ENCODE results near the gene SLC39A11.
"Not testable (repeated sequence)": the region's sequence is repeated elsewhere in the genome, so short reads cannot be mapped to it uniquely, and the experiment has no call there.

Gene SLC39A11

DNA sequence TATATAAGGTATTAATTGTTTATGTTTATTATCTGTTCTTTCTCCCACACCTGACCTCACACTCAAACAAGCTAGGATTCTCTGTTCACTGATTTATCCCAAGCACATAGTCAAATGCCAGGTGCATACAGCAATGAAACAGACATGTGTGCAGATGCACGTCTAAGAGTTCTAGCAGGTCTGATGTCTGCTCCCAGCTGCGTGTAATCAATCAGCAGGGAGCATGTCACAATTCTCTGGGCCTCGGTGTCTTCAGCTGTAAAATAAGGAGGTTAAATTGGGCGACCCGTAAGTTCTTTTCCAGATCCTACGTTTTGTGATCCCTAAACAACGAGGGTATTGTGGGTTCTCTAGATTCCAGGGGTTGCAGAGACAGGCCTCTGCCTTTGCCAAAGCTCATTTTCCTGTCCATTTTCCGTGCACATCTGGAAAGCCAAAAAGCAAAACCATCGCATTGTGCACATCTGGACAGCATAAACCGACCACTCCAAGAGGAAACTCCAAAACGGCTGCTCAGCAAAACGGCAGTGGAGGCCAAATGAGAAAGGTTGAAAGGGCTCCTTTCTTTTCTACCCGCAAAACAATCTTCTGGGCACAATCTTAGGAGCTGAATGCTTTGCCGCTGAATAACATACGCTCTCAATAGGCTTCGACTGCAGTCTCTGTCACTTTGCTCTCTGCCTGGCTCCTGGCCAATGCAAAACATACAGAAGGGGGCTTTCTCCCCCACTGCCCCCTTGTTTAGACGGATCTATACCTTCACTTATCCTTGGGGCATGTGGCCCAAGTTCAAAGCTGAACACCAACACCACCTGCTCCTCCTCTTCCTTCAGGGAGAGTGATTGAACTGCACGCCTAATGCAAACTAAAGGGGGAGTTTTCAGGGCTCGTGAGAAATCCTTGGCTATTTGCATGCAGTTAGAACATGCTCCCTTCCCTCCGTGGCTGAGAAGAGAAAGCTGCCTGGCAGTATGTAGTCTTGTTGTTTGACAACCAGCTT is 426.3 kb downstream of the SLC39A11 start:
- no peak for DNase-seq

GRCh38 chr17:72662827-72663190 is 429.7 kb downstream of the SLC39A11 start:
- no peak for DNase-seq

DNA sequence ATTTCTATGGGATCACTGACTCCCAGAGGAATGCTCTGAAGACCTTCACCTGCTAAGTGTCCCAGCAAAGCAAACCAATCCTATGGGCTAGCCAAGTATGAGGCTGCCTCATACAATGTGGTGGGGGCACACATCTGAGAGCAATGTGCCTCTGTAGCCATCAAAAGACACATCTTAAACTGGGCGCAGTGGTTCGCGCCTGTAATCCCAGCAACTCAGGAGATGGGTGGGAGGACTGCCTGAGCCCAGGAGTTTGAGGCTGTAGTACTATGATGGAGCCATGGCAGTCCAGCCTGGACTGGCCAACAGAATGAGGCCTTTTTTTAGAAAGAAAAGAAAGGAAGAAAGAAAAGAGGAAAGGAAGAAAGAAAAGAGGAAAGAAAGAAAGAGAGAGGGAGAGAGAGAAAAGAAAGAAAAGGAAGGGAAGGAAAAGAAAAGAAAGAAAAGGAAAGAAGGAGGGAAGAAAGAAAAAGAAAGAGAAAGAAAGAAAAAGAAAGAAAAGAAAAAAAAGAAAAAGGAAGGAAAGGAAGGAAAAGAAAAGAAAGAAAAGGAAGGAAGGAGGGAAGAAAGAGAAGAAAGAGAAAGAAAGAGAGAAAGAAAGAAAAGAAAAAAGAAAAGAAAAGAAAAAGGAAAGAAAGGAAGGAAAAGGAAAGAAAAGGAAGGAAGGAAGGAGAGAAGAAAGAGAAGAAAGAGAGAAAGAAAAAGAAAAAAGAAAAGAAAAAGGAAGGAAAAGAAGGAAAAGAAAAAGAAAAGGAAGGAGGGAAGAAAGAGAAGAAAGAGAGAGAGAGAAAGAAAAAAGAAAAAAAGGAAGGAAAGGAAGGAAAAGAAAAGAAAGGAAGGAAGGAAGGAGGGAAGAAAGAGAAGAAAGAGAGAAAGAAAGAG is 430.3 kb downstream of the SLC39A11 start:
- DNase-seq = no peak

DNA sequence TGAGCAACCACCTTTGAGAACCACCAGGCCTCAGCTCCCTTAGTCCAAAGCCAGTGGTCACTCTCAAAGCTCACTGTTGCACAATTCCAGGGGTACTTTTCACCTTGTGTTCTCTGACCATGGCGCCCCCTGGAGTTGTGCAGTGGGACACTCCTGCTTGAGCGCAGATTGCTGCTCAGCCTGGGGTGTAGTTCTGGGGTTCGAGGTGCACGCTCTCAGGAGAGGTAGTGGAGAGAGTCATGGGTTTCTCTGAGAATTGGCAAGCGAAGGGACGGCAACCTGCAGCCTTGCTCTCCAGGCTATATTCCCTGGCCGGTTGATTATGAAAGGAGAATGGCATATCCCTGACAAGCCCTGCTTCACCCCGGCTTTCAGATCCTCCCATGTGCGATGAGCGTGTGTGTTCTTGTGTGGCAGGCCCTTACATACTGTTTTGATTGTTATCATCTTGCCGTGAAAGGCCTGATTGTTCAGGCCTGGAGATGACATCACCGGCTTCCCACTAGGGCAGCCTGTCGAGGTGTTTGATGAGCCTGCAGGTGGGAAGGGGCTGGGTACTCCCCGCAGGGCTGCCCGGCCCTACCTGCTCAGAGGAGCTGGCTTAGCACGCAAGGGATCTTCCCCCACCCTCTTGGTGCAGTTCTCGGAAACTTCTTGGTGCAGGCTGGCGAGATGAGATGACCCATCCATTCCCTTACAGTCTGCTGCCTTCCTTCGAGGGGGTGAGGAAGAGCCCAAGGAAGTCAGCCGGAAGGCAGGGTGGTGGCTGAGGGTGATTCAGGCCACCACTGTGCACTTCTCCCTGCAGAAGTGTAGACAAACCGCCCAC is 431.2 kb downstream of the SLC39A11 start:
- no peak for DNase-seq

GRCh38 chr17:72660274-72661115 is 432.0 kb downstream of the SLC39A11 start:
- no peak for DNase-seq

GRCh38 chr17:72659811-72660210 is 432.7 kb downstream of the SLC39A11 start:
- no peak for DNase-seq

GRCh38 chr17:72658675-72659074 is 433.8 kb downstream of the SLC39A11 start:
- DNase-seq = no peak

- no peak for DNase-seq
These were observed 434.8 kb downstream of the SLC39A11 start for GRCh38 chr17:72657467-72658317.

DNA sequence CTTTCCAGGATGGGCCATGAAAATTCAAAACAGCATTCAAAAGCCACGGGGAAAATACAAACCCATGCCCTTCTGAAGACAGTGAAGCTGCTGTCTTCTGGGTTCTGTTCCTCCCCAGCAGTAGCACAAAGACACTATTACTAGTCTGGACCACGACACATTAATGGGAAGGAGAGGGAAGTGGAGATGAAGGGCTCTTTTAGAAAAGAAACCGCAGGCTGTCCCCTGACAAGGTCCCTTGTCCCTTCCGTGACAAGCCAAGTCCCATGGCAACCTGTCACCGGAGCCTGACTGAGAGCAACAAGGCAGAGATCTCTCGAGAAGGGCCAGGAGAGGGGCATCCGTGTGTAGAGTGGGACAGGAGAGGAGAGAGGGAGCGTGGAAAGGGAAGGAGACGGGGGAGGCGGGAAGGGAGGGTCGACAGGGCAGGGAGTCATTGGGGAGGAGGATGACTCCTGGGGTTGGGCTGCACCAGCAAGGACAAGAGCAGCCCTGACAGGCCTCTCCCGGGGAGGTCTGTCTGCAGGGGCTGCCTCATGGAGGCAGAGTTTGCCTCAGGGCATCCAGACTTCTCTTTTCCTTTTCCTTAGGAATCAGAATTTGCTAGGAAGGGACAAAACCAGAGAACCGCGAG is 436.2 kb downstream of the SLC39A11 start:
- DNase-seq = no peak

- DNase-seq = no peak
These were observed 437.8 kb downstream of the SLC39A11 start for GRCh38 chr17:72654706-72655105.

DNA sequence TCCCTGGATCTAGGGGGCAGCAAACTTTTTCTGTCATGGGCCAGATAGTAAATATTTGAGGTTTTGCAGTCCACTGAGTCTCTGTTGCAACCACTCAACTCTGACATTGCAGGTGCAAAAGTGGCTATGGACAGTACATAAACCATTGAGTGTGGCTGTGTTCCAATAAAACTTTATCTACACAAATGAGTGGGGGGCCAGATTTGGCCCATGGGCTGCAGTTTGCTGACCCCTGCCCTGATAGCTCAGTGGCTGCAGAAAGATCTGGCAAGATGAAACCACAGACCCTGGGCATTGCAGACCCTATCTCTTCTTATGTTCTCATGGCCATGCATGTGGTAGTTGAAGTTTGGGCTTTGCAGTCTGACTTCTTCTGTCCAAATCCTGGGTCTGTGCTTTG is 440.5 kb downstream of the SLC39A11 start:
- DNase-seq = no peak

DNA sequence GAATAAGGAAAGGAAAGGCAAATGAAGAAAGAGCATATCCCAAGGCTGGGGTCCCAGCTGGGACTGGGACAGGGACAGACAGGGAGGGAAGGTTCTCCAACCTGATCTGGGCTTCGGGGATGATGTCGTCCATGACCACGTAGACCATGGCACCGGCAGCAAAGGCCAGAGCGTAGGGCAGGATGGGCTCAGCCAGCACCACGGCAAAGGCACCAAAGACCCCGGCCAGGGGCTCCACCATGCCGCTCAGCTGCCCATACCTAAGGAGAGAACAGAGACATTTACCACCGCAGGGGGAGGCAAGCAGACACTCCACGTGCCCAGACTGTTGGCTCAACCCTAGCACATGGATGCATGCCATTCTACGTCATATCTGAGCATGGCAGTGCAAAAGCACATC is 443.8 kb downstream of the SLC39A11 start:
- DNase-seq = no peak

GRCh38 chr17:72646176-72646575 is 446.3 kb downstream of the SLC39A11 start:
- DNase-seq = no peak

GRCh38 chr17:72644492-72644891 is 448.0 kb downstream of the SLC39A11 start:
- no peak for DNase-seq

- DNase-seq = no peak
These were observed 448.8 kb downstream of the SLC39A11 start for GRCh38 chr17:72643575-72644216.

DNA sequence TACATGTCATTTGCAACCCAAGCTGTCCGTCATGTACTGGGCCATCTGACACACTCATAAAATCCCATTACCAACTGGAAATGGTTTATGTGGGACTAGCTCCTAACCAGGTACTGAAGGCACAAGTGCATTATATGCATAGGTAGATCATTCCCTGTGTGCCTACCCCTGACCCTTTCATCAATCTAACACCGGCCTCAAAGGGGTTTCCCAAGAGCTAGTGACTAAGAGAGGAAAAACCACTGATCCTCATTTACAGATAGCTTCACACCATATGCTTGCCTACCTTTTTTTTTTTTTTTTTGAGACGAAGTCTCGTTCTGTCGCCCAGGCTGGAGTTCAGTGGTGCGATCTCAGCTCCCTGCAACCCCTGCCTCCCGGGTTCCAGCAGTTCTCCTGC is 449.8 kb downstream of the SLC39A11 start:
- no peak for DNase-seq

DNA sequence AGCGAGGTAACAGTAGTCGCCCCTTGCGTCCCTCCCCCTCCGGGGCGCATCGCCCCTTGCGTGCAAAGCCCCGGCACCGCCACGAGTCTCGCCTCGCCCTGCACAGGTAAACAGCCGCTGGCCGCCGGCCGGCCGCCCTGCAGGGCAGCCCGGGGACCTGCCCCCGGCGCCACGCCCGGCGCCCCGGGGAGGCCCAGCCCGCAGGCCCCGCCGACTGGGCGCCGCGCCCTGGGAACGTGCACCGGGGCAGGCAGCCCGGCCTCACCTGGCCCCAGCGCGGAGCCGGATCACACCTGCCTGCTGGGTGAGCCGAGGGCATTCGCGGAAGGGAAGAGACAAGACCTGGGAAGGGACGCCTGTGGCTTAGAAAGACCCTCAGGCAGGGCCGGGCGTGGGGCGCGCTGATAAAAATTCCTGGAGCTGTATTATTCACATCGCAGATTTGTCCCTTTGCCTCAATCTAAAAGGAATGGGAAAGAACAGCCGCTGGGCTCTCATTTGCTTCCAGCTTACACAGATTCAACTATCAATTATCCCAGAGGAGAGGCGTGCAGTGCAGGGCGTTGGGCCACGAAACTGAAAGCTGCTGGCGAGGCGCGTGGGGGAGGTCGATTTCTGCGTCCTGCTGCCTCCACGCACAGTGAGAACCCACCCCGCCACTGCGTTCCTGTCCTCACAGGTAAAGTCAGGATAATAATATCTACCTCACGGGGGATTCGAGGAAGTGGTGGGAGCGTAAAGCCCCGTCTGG is 451.9 kb downstream of the SLC39A11 start:
- DNase-seq = no peak

DNA sequence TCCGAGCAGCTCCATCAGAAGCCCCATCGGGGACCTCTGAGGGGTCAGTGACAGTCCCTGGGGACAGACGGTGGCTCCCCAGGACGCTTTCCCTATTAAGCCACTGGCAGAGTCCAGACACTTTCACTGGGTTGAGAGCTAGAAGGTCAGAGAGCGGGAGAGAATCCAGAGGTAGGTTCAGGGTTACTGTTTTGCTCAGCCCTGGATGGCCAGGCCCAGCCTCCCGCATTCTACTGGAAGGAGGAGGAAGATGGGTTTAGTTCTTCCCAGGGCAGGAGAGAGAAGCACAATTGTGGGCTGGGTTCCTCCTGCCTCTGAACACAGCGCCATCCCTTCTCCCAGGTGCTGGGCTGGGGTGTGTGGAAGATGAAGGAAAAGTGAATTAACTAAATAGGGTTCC is 452.8 kb downstream of the SLC39A11 start:
- DNase-seq = no peak

DNA sequence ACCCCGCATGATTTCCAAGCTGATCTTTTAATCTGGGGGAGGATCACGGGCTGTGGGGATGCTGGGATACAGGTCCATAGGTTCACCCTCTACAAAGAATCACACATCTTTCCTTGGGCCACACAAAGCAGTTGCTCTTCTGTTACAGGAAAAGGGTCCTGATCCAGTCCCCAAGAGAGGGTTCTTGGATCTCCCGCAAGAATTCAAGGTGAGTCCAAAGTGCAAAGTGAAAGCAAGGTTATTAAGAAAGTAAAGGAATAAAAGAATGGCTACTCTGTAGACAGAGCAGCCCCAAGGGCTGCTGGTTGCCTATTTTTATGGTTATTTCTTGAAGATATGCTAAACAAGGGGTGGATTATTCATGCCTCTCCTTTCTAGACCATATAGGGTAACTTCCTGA is 453.6 kb downstream of the SLC39A11 start:
- DNase-seq = not testable (repeated sequence)

All from activated CD4-positive, alpha-beta T cell treated with anti-CD3 and anti-CD28 coated beads, Interleukin-2, amount 50 U/mL, for 16 hours (primary cell).